Activated CD8-positive, alpha-beta T cell treated with anti-CD3 and anti-CD28 coated beads, Interleukin-2, amount 10 ng/mL, durations not matched to agents 7 days and 5 days (primary cell): ENCODE measurements around the gene JAK3. TPM values are rescaled to one million over a fixed set of nuclear protein-coding genes. Genes with fewer than 3 reads are reported as not detected.
"Not testable (repeated sequence)": the region's sequence is repeated elsewhere in the genome, so short reads cannot be mapped to it uniquely, and the experiment has no call there.

Experiments
- ATAC-seq: fragments of 150-1000 bp; cut with Tn5 transposase; one replicate; pipeline ENCODE4 v1.10.0; 2021; ENCODE audit warnings: moderate library complexity
- CTCF ChIA-PET: fragments of 350-600 bp; sonication (Branson Sonifier 250); formaldehyde crosslinking; loops from one replicate; lab custom pipeline; 2021; ENCODE audit warnings: antibody characterized with exemption; lab: Charles Lee
- POLR2A ChIA-PET: fragments of 350-600 bp; sonication (Branson Sonifier 250); formaldehyde crosslinking; loops from one replicate; lab custom pipeline; 2021; ENCODE audit warnings: antibody characterized with exemption; lab: Charles Lee
- DNase-seq: peaks from one replicate; pipeline ENCODE4 v3.0.0-alpha.2; 2020
- H3K27ac Mint-ChIP-seq: one replicate; pipeline ENCODE4 v1.8.0; 2021; ENCODE audit warnings: mild to moderate bottlenecking, mixed read lengths
- H3K27me3 Mint-ChIP-seq: one replicate; pipeline ENCODE4 v1.8.0; 2021; ENCODE audit warnings: low read depth, mixed read lengths
- H3K36me3 Mint-ChIP-seq: one replicate; pipeline ENCODE4 v1.8.0; 2021; ENCODE audit warnings: low read depth, mixed read lengths
- H3K4me1 Mint-ChIP-seq: one replicate; pipeline ENCODE4 v1.8.0; 2021; ENCODE audit warnings: low read depth, mixed read lengths
- H3K4me3 Mint-ChIP-seq: one replicate; pipeline ENCODE4 v1.8.0; 2021; ENCODE audit warnings: mild to moderate bottlenecking, mixed read lengths
- H3K9me3 Mint-ChIP-seq: one replicate; pipeline ENCODE4 v1.8.0; 2022; ENCODE audit warnings: mixed read lengths; ENCODE audit not compliant: insufficient read depth
- total RNA-seq, 2 experiments: library from RNA; stranded (reverse); gene quantifications; one replicate each; pipeline ENCODE4 v1.2.3, GENCODE V29; 2021

The JAK3 gene
- total RNA-seq, 2 experiments from 2014 or later = 125 to 127 TPM

- H3K4me1 Mint-ChIP-seq = peaks cover 14% of the 10 kb centered on the region
- no peaks in the 10 kb centered on the region for H3K27me3 Mint-ChIP-seq
- no peaks in the 10 kb centered on the region for H3K9me3 Mint-ChIP-seq
- H3K36me3 Mint-ChIP-seq = peaks cover 39% of the 10 kb centered on the region
- DNase-seq (peak; percentile 85), ATAC-seq (peak; percentile 61)
- peak overlapping the region; percentile 77 for H3K27ac Mint-ChIP-seq
- ChIA-PET POLR2A (no interaction called here), CTCF (interaction anchor here (0.9 to 1.7 kb wide), 13 partner anchors 8 to 148 kb away, joined by 3 to 5 read pairs (median 3); partner anchors contain the start of genes B3GNT3 and CCDC124)
- no peak overlapping the region for H3K4me3 Mint-ChIP-seq
Measured at GRCh38 chr19:17784201-17785008, 63.4 kb downstream of the JAK3 start.

- H3K4me3 Mint-ChIP-seq, ATAC-seq, POLR2A ChIA-PET, H3K27me3 Mint-ChIP-seq, H3K9me3 Mint-ChIP-seq, DNase-seq: not testable (repeated sequence)
- CTCF ChIA-PET = interaction anchor here (1.0 to 1.5 kb wide), 10 partner anchors 8 to 149 kb away, joined by 3 to 7 read pairs (median 3); partner anchors contain the start of genes B3GNT3, CCDC124 and RPL18A
- Mint-ChIP-seq H3K27ac (peak overlapping the region; percentile 77), H3K36me3 (peaks cover 36% of the 10 kb centered on the region), H3K4me1 (peaks cover 16% of the 10 kb centered on the region)
Measured at GRCh38 chr19:17783721-17784120, 64.1 kb downstream of the JAK3 start.

- CTCF ChIA-PET = no interaction called here
- POLR2A ChIA-PET = no interaction called here
Measured at GRCh38 chr19:17780781-17781180, 67.0 kb downstream of the JAK3 start.

GRCh38 chr19:17778968-17779929, 68.5 kb downstream of the JAK3 start:
- H3K4me1 Mint-ChIP-seq = peaks cover 18% of the 10 kb centered on the region
- ATAC-seq = no peak
- no peaks in the 10 kb centered on the region for H3K27me3 Mint-ChIP-seq
- H3K9me3 Mint-ChIP-seq = no peaks in the 10 kb centered on the region
- H3K4me3 Mint-ChIP-seq = no peak overlapping the region
- H3K36me3 Mint-ChIP-seq = peaks cover 36% of the 10 kb centered on the region
- CTCF ChIA-PET = no interaction called here
- DNase-seq = no peak
- POLR2A ChIA-PET = interaction anchor here (1.0 kb wide), 1 partner anchor 13 kb away, joined by 3 read pairs; no protein-coding TSS in a partner anchor
- H3K27ac Mint-ChIP-seq = peak overlapping the region; percentile 64

More at GRCh38 chr19:17780781-17781180, 67.0 kb downstream of the JAK3 start:
- DNase-seq (no peak), ATAC-seq (no peak)
- H3K4me3 Mint-ChIP-seq = no peak overlapping the region
- H3K4me1 Mint-ChIP-seq = peaks cover 18% of the 10 kb centered on the region
- H3K27me3 Mint-ChIP-seq = no peaks in the 10 kb centered on the region
- no peaks in the 10 kb centered on the region for H3K9me3 Mint-ChIP-seq
- no peak overlapping the region for H3K27ac Mint-ChIP-seq
- H3K36me3 Mint-ChIP-seq = peaks cover 33% of the 10 kb centered on the region

- Mint-ChIP-seq H3K27me3 (no peaks in the 10 kb centered on the region), H3K4me3 (no peak overlapping the region), H3K27ac (no peak overlapping the region), H3K36me3 (peaks cover 29% of the 10 kb centered on the region), H3K9me3 (no peaks in the 10 kb centered on the region), H3K4me1 (peaks cover 14% of the 10 kb centered on the region)
- ATAC-seq (peak; percentile 74), DNase-seq (peak; percentile 56)
- CTCF ChIA-PET = no interaction called here
- POLR2A ChIA-PET = no interaction called here
Measured at GRCh38 chr19:17778251-17778967, 69.4 kb downstream of the JAK3 start.

- H3K4me3 Mint-ChIP-seq, DNase-seq, ATAC-seq, CTCF ChIA-PET, H3K27me3 Mint-ChIP-seq, H3K9me3 Mint-ChIP-seq, H3K27ac Mint-ChIP-seq, POLR2A ChIA-PET: not testable (repeated sequence)
- Mint-ChIP-seq H3K36me3 (peaks cover 34% of the 10 kb centered on the region), H3K4me1 (peaks cover 14% of the 10 kb centered on the region)
Measured at GRCh38 chr19:17777840-17778239, 69.9 kb downstream of the JAK3 start.

- DNase-seq (no peak), ATAC-seq (no peak)
- ChIA-PET CTCF (interaction anchor here (1.0 to 2.9 kb wide), 3 partner anchors 10 to 72 kb away, joined by 3 to 18 read pairs (median 3); no protein-coding TSS in a partner anchor), POLR2A (no interaction called here)
- peaks cover 14% of the 10 kb centered on the region for H3K4me1 Mint-ChIP-seq
- H3K4me3 Mint-ChIP-seq = no peak overlapping the region
- H3K27me3 Mint-ChIP-seq = no peaks in the 10 kb centered on the region
- peaks cover 35% of the 10 kb centered on the region for H3K36me3 Mint-ChIP-seq
- no peaks in the 10 kb centered on the region for H3K9me3 Mint-ChIP-seq
- peak overlapping the region; percentile 33 for H3K27ac Mint-ChIP-seq
Measured at GRCh38 chr19:17775991-17776803, 71.6 kb downstream of the JAK3 start.

- ChIA-PET CTCF (interaction anchor here (0.8 to 2.9 kb wide), 7 partner anchors 9 to 86 kb away, joined by 3 to 18 read pairs (median 4); partner anchors contain the start of gene FCHO1), POLR2A (no interaction called here)
- peaks cover 14% of the 10 kb centered on the region for H3K4me1 Mint-ChIP-seq
- no peak overlapping the region for H3K4me3 Mint-ChIP-seq
- DNase-seq (peak; percentile 46), ATAC-seq (peak; percentile 24)
- H3K27ac Mint-ChIP-seq = no peak overlapping the region
- peaks cover 42% of the 10 kb centered on the region for H3K36me3 Mint-ChIP-seq
- H3K9me3 Mint-ChIP-seq = no peaks in the 10 kb centered on the region
- H3K27me3 Mint-ChIP-seq = no peaks in the 10 kb centered on the region
Measured at GRCh38 chr19:17775245-17775927, 72.4 kb downstream of the JAK3 start.
